ENCODE data around the gene CDK11B.
A peak's percentile ranks its signal among the peaks of the same experiment; 100 is the strongest.

Gene CDK11B

GRCh38 chr1:1614954-1615255 is 43.9 kb downstream of the CDK11B start:
- H3K27ac ChIP-seq: peak overlapping the region; percentile 99
- peak overlapping the region; percentile 82 to 99 for H3K4me3 ChIP-seq (ENCODE audit: low read depth in 1 of 2, low read length in 1 of 2)

GRCh38 chr1:1614204-1614953 is 44.4 kb downstream of the CDK11B start:
- TF ChIP-seq CTCF (IDR thresholded peaks at IDR 0.05): no peak
- Histone ChIP-seq H3K9me3 (no peaks in the 10 kb centered on the region), H3K4me3 (ENCODE audit: low read depth in 1 of 2, low read length in 1 of 2) (peak overlapping the region; percentile 82 to 99), H3K27me3 (no peaks in the 10 kb centered on the region), H3K4me1 (ENCODE audit: control insufficient read depth in 1 of 2, insufficient read depth in 1 of 2, low read depth in 1 of 2, low read length in 1 of 2) (peaks cover 36 to 40% of the 10 kb centered on the region in 2 experiments), H3K36me3 (no peaks in the 10 kb centered on the region), H3K27ac (peak overlapping the region; percentile 99)

More at GRCh38 chr1:1614954-1615255, 43.9 kb downstream of the CDK11B start:
- TF ChIP-seq CTCF (IDR thresholded peaks at IDR 0.05): no peak
- no peaks in the 10 kb centered on the region for H3K36me3 ChIP-seq
- H3K9me3 ChIP-seq: no peaks in the 10 kb centered on the region
- H3K27me3 ChIP-seq: no peaks in the 10 kb centered on the region
- peaks cover 35 to 37% of the 10 kb centered on the region in 2 experiments for H3K4me1 ChIP-seq (ENCODE audit: control insufficient read depth in 1 of 2, insufficient read depth in 1 of 2, low read depth in 1 of 2, low read length in 1 of 2)

- H3K9me3 ChIP-seq: no peaks in the 10 kb centered on the region
- H3K4me1 ChIP-seq (ENCODE audit: control insufficient read depth in 1 of 2, insufficient read depth in 1 of 2, low read depth in 1 of 2, low read length in 1 of 2): peaks cover 36 to 40% of the 10 kb centered on the region in 2 experiments
- no peaks in the 10 kb centered on the region for H3K36me3 ChIP-seq
- peak overlapping the region; percentile 99 for H3K27ac ChIP-seq
- H3K27me3 ChIP-seq: no peaks in the 10 kb centered on the region
- peak overlapping the region; percentile 82 to 99 for H3K4me3 ChIP-seq (ENCODE audit: low read depth in 1 of 2, low read length in 1 of 2)
- no peak for TF ChIP-seq CTCF (IDR thresholded peaks at IDR 0.05)
Measured at GRCh38 chr1:1613509-1614082, 45.2 kb downstream of the CDK11B start.

- Histone ChIP-seq H3K9me3 (no peaks in the 10 kb centered on the region), H3K4me1 (ENCODE audit: control insufficient read depth in 1 of 2, insufficient read depth in 1 of 2, low read depth in 1 of 2, low read length in 1 of 2) (peaks cover 43 to 45% of the 10 kb centered on the region in 2 experiments), H3K27me3 (no peaks in the 10 kb centered on the region), H3K36me3 (no peaks in the 10 kb centered on the region), H3K4me3 (ENCODE audit: low read depth in 1 of 2, low read length in 1 of 2) (no peak overlapping the region), H3K27ac (no peak overlapping the region)
- TF ChIP-seq CTCF (IDR thresholded peaks at IDR 0.05): no peak
Measured at GRCh38 chr1:1612104-1612400, 46.8 kb downstream of the CDK11B start.

- Histone ChIP-seq H3K9me3 (no peaks in the 10 kb centered on the region), H3K4me1 (ENCODE audit: control insufficient read depth in 1 of 2, insufficient read depth in 1 of 2, low read depth in 1 of 2, low read length in 1 of 2) (peaks cover 42 to 43% of the 10 kb centered on the region in 2 experiments), H3K4me3 (ENCODE audit: low read depth in 1 of 2, low read length in 1 of 2) (no peak overlapping the region), H3K36me3 (no peaks in the 10 kb centered on the region), H3K27me3 (no peaks in the 10 kb centered on the region), H3K27ac (peak overlapping the region; percentile 68)
- no peak for TF ChIP-seq CTCF (IDR thresholded peaks at IDR 0.05)
Measured at GRCh38 chr1:1610796-1611195, 48.0 kb downstream of the CDK11B start.

All from neutrophil (primary cell).